D721Med (cell line): ENCODE measurements around the gene SYTL3.
"Not testable (repeated sequence)": the region's sequence is repeated elsewhere in the genome, so short reads cannot be mapped to it uniquely, and the experiment has no call there.

Experiments used
- DNase-seq: peaks from one replicate; pipeline ENCODE4 v3.0.0; 2011; ENCODE audit warnings: low spot score; ENCODE audit not compliant: insufficient read length
- FAIRE-seq: peaks from 2 replicates; lab custom pipeline; 2011; peaks lifted over from hg19 to GRCh38; lab: Jason Lieb, UNC
- TF ChIP-seq, protein P1 (sequence below): IDR thresholded peaks from 2 replicates; pipeline ENCODE4 v1.5.1; 2012; ENCODE audit warnings: mild to moderate bottlenecking, control low read depth; ENCODE audit not compliant: insufficient read depth; ENCODE audit errors: missing control alignments

Gene SYTL3

DNA sequence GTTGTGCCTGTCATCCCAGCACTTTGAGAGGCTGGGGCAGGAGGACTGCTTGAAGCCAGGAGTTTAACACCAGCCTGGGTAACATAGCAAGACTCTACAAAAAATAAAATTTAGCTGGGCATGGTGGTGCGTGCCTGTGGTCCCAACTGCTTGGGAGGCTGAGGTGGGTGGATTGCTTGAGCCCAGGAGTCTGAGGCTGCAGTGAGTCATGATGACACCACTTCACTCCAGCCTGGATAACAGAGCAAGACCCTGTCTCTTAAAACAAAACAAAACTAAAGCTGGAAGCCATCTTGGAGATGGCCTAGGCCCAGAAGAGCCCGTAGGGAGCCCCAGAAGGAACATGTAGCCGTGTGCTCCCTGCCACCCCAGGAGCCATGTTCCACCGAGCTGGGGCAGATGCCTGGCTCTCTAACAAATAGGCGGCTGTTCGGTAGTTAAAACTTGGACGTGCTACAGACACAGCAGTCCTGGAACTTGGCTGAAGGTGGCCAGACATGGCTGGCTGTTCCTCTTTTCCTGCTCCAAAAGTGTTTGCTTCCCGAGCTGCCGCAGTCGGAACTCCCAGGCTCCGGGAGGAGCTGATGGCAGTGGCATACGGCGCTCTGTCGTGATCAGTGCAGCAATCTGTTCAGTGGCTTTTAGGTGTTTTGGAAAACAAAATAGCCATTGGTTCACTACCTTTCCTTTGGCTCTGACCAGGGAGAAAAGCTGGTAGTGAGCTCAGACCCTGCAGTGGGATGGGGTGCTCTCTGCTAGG is 42.3 kb upstream of the SYTL3 start:
- no peak for FAIRE-seq
- TF ChIP-seq, protein P1, sequence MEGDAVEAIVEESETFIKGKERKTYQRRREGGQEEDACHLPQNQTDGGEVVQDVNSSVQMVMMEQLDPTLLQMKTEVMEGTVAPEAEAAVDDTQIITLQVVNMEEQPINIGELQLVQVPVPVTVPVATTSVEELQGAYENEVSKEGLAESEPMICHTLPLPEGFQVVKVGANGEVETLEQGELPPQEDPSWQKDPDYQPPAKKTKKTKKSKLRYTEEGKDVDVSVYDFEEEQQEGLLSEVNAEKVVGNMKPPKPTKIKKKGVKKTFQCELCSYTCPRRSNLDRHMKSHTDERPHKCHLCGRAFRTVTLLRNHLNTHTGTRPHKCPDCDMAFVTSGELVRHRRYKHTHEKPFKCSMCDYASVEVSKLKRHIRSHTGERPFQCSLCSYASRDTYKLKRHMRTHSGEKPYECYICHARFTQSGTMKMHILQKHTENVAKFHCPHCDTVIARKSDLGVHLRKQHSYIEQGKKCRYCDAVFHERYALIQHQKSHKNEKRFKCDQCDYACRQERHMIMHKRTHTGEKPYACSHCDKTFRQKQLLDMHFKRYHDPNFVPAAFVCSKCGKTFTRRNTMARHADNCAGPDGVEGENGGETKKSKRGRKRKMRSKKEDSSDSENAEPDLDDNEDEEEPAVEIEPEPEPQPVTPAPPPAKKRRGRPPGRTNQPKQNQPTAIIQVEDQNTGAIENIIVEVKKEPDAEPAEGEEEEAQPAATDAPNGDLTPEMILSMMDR = no peak
- no peak for DNase-seq

GRCh38 chr6:158608221-158608620 is 41.6 kb upstream of the SYTL3 start:
- TF ChIP-seq, protein P1 = no peak
- DNase-seq (no peak), FAIRE-seq (no peak)

DNA sequence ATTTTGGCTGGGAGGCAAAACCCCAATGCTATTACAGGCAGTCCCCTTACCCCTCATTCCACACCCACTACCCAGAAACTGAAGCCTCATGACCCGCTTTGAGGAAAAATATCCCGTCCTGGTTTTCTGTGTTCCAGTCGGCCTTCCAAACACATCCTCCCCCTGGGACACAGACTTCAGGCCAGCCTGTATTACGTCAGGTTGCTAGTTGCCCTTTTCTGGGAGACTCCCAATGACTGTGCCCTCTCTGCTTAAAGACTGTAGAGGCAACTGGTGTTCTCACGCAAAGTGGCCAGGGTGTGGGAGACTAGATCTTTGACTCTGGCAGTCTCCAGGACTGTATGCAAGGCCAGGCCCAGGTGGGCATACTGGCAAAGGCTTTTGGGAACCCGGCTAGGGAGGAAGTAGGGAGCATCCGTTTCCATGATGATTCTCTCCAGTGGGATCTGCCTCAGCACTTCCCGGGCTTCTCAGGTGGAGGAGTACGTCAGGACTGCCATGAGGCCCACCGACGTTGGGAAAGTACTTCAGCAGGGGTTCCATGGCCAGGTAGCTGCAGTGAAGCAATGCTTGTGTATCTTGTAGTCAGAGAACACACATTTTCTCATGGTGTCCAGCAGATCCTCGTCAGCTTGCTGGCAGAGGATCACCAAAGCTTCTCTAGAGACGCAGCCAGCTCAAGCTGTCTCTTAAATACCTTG is 40.2 kb upstream of the SYTL3 start:
- FAIRE-seq = no peak
- DNase-seq = no peak
- TF ChIP-seq, protein P1 = no peak

- FAIRE-seq (no peak), DNase-seq (no peak)
- TF ChIP-seq, protein P1 = no peak
These were observed 39.4 kb upstream of the SYTL3 start for GRCh38 chr6:158610319-158610968.

DNA sequence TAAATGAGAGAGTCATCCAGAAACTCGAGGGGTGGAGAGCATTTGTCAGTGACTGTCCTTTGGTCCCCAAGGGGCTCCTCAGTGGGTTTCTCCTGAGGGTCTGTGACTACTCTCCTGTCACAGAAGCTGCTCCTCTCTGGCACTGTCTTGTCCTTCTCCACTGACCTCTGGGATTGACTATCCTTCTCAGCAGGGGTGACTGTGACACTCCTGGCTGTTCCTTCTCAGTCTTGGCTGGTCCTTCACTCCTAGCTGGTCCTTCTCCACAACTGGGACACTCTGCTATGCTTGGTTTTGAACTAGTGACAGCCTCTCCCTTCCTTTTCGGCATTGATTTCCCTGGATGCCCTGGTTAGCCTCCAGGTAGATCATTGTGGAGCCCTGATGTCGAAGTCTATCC is 38.8 kb upstream of the SYTL3 start:
- FAIRE-seq = no peak

DNA sequence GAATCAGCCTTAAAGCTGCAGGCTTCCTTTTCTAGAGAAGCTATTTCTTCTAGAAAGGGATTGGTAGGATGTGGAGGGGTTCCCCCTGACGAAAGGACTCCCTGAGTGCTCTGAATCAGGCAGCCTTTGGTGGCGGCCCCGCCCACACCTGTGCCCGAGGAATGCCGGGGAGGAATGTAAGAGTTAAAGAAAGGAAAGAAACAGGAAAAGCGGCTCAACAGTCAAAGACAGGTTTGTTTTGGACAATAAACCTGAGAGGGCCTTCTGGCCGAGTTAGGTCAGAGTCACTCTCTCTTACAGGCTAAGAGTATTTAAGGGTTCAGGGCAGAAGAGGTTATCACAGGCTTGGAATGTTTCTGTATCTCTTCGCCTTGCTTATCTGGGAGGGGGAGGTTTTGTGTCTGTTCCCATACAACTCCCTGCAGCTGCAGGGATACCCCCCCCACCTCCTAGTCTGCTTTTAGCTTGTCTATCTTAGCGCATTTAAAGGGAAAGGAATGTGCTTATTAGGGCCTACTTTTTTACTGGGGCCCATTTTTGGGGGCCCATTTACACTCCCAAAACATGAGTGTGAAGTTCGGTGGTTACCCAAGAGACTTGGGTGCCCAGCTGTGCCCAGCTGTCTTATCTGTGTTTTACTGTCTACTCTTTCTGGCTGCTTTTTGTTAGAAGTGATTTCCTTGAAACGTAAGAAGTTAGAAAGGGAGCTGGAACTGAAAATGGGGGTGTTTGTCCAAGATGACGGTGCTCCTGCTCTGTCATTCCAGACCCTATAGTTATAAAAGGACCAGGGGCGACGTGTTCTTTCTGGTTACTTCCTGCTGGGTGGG is 38.1 kb upstream of the SYTL3 start:
- no peak for FAIRE-seq

More for the DNA sequence above, 38.8 kb upstream of the SYTL3 start:
- DNase-seq = no peak
- TF ChIP-seq, protein P1 = no peak

DNA sequence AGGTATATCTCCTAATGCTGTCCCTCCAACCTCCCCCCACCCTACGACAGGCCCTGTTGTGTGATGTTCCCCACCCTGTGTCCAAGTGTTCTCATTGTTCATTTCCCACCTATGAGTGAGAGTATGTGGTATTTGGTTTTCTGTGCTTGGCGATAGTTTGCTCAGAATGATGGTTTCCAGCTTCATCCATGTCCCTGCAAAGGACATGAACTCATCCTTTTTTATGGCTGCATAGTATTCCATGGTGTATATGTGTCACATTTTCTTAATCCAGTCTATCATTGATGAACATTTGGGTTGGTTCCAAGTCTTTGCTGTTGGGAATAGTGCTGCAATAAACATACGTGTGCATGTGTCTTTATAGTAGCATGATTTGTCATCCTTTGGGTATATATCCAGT is 35.2 kb upstream of the SYTL3 start:
- FAIRE-seq, DNase-seq: not testable (repeated sequence)

More for the DNA sequence above, 38.1 kb upstream of the SYTL3 start:
- DNase-seq = no peak
- TF ChIP-seq, protein P1 = no peak

DNA sequence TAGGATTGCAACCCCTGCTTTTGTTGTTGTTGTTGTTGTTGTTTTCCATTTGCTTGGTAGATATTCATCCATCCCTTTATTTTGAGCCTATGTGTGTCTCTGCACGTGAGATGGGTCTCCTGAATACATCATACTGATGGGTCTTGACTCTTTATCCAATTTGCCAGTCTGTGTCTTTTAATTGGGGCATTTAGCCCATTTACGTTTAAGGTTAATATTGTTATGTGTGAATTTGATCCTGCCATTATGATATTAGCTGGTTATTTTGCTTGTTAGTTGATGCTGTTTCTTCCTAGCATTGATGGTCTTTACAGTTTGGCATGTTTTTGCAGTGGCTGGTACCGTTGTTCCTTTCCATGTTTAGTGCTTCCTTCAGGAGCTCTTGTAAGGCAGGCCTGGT is 31.6 kb upstream of the SYTL3 start:
- not testable (repeated sequence) for DNase-seq, FAIRE-seq
